Upper lobe of right lung (tissue), 1 donor: Measurements from ENCODE around the gene ZRANB2. TPM values are rescaled to one million over a fixed set of nuclear protein-coding genes. Genes with fewer than 3 reads are reported as not detected.

Experiments
- ATAC-seq: fragments of 200-7000 bp; cut with Tn5 transposase; one replicate; pipeline ENCODE4 v1.9.1; 2020; ENCODE audit warnings: mild to moderate bottlenecking, moderate library complexity
- DNase-seq: peaks from one replicate; pipeline ENCODE4 v3.0.0-alpha.2; 2020
- H3K27ac ChIP-seq: fragments of 200-600 bp; one replicate; pipeline ENCODE4 v1.8.0; 2022
- H3K27me3 ChIP-seq: fragments of 200-600 bp; one replicate; pipeline ENCODE4 v1.8.0; 2022; ENCODE audit warnings: mild to moderate bottlenecking
- H3K36me3 ChIP-seq: fragments of 200-600 bp; one replicate; pipeline ENCODE4 v1.8.0; 2022
- H3K4me1 ChIP-seq: fragments of 200-600 bp; one replicate; pipeline ENCODE4 v1.8.0; 2022
- H3K4me3 ChIP-seq: fragments of 200-600 bp; one replicate; pipeline ENCODE4 v1.8.0; 2022; ENCODE audit warnings: mild to moderate bottlenecking
- H3K9me3 ChIP-seq: fragments of 200-600 bp; one replicate; pipeline ENCODE4 v1.8.0; 2022
- CTCF ChIP-seq: fragments of 200-600 bp; IDR thresholded peaks from one replicate; pipeline ENCODE4 v1.8.0; 2022; ENCODE audit warnings: antibody characterized with exemption
- intact Hi-C: fragments of 100-400 bp; cut with DNase I; formaldehyde crosslinking; loops from one replicate; pipeline ENCODE4 v1.11.0; 2022
- microRNA-seq: library from miRNA; unstranded; fragments of <30 nt; microRNA quantifications from one replicate; pipeline ENCODE4 v1.2.0, GENCODE V29; 2020; ENCODE audit warnings: borderline microRNAs expressed
- total RNA-seq: library from RNA; stranded (reverse); fragmentation: NEBNext Ultra II Directional; extraction: Animal tissue kit (Norgen Biotek cat#: 25700); gene quantifications from one replicate; pipeline ENCODE4 v1.2.1, GENCODE V29; 2021
- donor health status: DM: no; HTN: yes; CAD: no; lungs with severe emphysema.

ZRANB2 gene
- total RNA-seq, 1 donor from 2014 or later, result 85.0 TPM

DNA sequence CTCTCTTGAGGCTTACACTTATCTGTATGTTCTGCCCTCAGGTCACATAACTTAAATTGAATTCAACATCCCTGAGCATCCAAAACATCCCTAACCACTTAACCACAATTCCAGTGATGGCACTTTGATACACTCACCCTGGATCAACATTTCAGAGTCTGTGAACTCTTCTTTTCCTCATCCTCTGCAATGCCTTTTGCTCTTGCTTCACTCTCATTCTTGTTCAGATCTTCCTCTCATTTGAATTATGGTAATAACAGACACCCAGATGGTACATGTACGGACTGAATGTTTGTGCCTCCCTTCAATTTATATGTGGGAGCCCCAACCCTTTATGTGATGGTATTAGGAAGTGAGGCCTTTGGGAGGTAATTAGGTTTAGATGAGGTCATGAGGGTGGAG, 66.7 kb downstream of the ZRANB2 start:
- Histone ChIP-seq H3K9me3 (no peaks in the 10 kb centered on the region), H3K27ac (no peak overlapping the region), H3K36me3 (no peaks in the 10 kb centered on the region), H3K4me3 (no peak overlapping the region), H3K27me3 (no peaks in the 10 kb centered on the region), H3K4me1 (no peaks in the 10 kb centered on the region)
- no peak for TF ChIP-seq CTCF
- intact Hi-C loops, result no loop called here
- ATAC-seq, result no peak
- DNase-seq, result no peak

Small RNA genes within 50 kb of the gene (microRNA-seq; reads per million reads assigned to microRNA genes)
- gene MIR186, result 296 reads per million, percentile 75 among the genes with 10 or more reads in this experiment

Other genes with a start within 250 kb of the ZRANB2 start
- gene PTGER3, start 33.2 kb downstream of the ZRANB2 start, total RNA-seq, result 2.7 TPM